ENCODE measurements around the gene ACP4. TPM values are rescaled to one million over a fixed set of nuclear protein-coding genes. Genes with fewer than 3 reads are reported as not detected.

ACP4 gene
- total RNA-seq, 1 donor from 2014 or later: not detected

GRCh38 chr19:50797781-50798658 is 7.8 kb downstream of the ACP4 start:
- Mint-ChIP-seq H3K27me3 (ENCODE audit: low read depth) (no peaks in the 10 kb centered on the region), H3K4me3 (no peak overlapping the region), H3K36me3 (peaks cover 11% of the 10 kb centered on the region), H3K27ac (no peak overlapping the region), H3K9me3 (no peaks in the 10 kb centered on the region), H3K4me1 (peaks cover 19% of the 10 kb centered on the region)
- no peak for TF ChIP-seq CTCF (IDR thresholded peaks at IDR 0.05; ENCODE audit: unreplicated experiment)
- DNase-seq (ENCODE audit: low spot score in 2 of 2, unreplicated experiment in 2 of 2): no peak

GRCh38 chr19:50798659-50799546 is 8.7 kb downstream of the ACP4 start:
- Mint-ChIP-seq H3K27me3 (ENCODE audit: low read depth) (no peaks in the 10 kb centered on the region), H3K27ac (no peak overlapping the region), H3K4me3 (no peak overlapping the region), H3K9me3 (no peaks in the 10 kb centered on the region), H3K4me1 (peaks cover 26% of the 10 kb centered on the region), H3K36me3 (peaks cover 11% of the 10 kb centered on the region)
- DNase-seq (ENCODE audit: low spot score in 2 of 2, unreplicated experiment in 2 of 2): no peak
- TF ChIP-seq CTCF (IDR thresholded peaks at IDR 0.05; ENCODE audit: unreplicated experiment): no peak

GRCh38 chr19:50799547-50799851 is 9.3 kb downstream of the ACP4 start:
- no peaks in the 10 kb centered on the region for H3K27me3 Mint-ChIP-seq (ENCODE audit: low read depth)
- no peak overlapping the region for H3K27ac Mint-ChIP-seq
- no peak for DNase-seq (ENCODE audit: low spot score in 2 of 2, unreplicated experiment in 2 of 2)
- H3K9me3 Mint-ChIP-seq: no peaks in the 10 kb centered on the region
- peaks cover 24% of the 10 kb centered on the region for H3K4me1 Mint-ChIP-seq
- peaks cover 11% of the 10 kb centered on the region for H3K36me3 Mint-ChIP-seq
- TF ChIP-seq CTCF (IDR thresholded peaks at IDR 0.05; ENCODE audit: unreplicated experiment): no peak
- no peak overlapping the region for H3K4me3 Mint-ChIP-seq

- no peak for DNase-seq (ENCODE audit: low spot score in 2 of 2, unreplicated experiment in 2 of 2)
- no peak overlapping the region for H3K4me3 Mint-ChIP-seq
- peaks cover 26% of the 10 kb centered on the region for H3K4me1 Mint-ChIP-seq
- TF ChIP-seq CTCF (IDR thresholded peaks at IDR 0.05; ENCODE audit: unreplicated experiment): no peak
- H3K27ac Mint-ChIP-seq: peak overlapping the region; percentile 83
- peaks cover 11% of the 10 kb centered on the region for H3K36me3 Mint-ChIP-seq
- no peaks in the 10 kb centered on the region for H3K27me3 Mint-ChIP-seq (ENCODE audit: low read depth)
- H3K9me3 Mint-ChIP-seq: no peaks in the 10 kb centered on the region
These were observed 10.9 kb downstream of the ACP4 start for GRCh38 chr19:50801107-50801506.

GRCh38 chr19:50803633-50804419 is 13.6 kb downstream of the ACP4 start:
- TF ChIP-seq CTCF (IDR thresholded peaks at IDR 0.05; ENCODE audit: unreplicated experiment): no peak
- Mint-ChIP-seq H3K27ac (peak overlapping the region; percentile 100), H3K4me3 (peak overlapping the region; percentile 97), H3K27me3 (ENCODE audit: low read depth) (peaks cover 8% of the 10 kb centered on the region), H3K4me1 (peaks cover 26% of the 10 kb centered on the region), H3K36me3 (peaks cover 9% of the 10 kb centered on the region), H3K9me3 (no peaks in the 10 kb centered on the region)
- peak in 1 of 2 experiments; percentile 45 for DNase-seq (ENCODE audit: low spot score in 2 of 2, unreplicated experiment in 2 of 2)

Data from mesothelial cell of epicardium (in vitro differentiated cells).